HEK293T (cell line): ENCODE data around the gene LCP1.

Experiments
- ARNT ChIP-seq: fragments of 450-650 bp; IDR thresholded peaks from 2 replicates; pipeline ENCODE4 v1.6.1; 2017; ENCODE audit warnings: mild to moderate bottlenecking
- BHLHE40 ChIP-seq: fragments of 450-650 bp; IDR thresholded peaks from 2 replicates; pipeline ENCODE4 v1.6.1; 2016; ENCODE audit warnings: mild to moderate bottlenecking, moderate library complexity, borderline replicate concordance
- CTBP1 ChIP-seq: fragments of 450-650 bp; IDR thresholded peaks from 2 replicates; pipeline ENCODE4 v1.6.1; 2016; ENCODE audit warnings: borderline replicate concordance
- ELF4 ChIP-seq: fragments of 450-650 bp; IDR thresholded peaks from 2 replicates; pipeline ENCODE4 v1.6.1; 2017; ENCODE audit warnings: antibody characterized with exemption
- FOXA1 ChIP-seq: fragments of 450-650 bp; IDR thresholded peaks from 2 replicates; pipeline ENCODE4 v1.6.1; 2016; ENCODE audit warnings: mild to moderate bottlenecking
- FOXK2 ChIP-seq: fragments of 450-650 bp; IDR thresholded peaks from 2 replicates; pipeline ENCODE4 v1.6.1; 2016; ENCODE audit warnings: mild to moderate bottlenecking
- FOXM1 ChIP-seq: fragments of 450-650 bp; IDR thresholded peaks from 2 replicates; pipeline ENCODE4 v1.6.1; 2017; ENCODE audit warnings: mild to moderate bottlenecking, borderline replicate concordance
- NFRKB ChIP-seq: fragments of 450-650 bp; IDR thresholded peaks from 2 replicates; pipeline ENCODE4 v1.6.1; 2016; ENCODE audit warnings: mild to moderate bottlenecking, moderate library complexity
- SP1 ChIP-seq: fragments of 450-650 bp; IDR thresholded peaks from 2 replicates; pipeline ENCODE4 v1.6.1; 2017
- SUZ12 ChIP-seq: fragments of 450-650 bp; IDR thresholded peaks from 2 replicates; pipeline ENCODE4 v1.6.1; 2016; ENCODE audit warnings: mild to moderate bottlenecking
- TF ChIP-seq, protein P1 (sequence below): fragments of 450-650 bp; IDR thresholded peaks from 2 replicates; pipeline ENCODE4 v1.6.1; 2016

DNA sequence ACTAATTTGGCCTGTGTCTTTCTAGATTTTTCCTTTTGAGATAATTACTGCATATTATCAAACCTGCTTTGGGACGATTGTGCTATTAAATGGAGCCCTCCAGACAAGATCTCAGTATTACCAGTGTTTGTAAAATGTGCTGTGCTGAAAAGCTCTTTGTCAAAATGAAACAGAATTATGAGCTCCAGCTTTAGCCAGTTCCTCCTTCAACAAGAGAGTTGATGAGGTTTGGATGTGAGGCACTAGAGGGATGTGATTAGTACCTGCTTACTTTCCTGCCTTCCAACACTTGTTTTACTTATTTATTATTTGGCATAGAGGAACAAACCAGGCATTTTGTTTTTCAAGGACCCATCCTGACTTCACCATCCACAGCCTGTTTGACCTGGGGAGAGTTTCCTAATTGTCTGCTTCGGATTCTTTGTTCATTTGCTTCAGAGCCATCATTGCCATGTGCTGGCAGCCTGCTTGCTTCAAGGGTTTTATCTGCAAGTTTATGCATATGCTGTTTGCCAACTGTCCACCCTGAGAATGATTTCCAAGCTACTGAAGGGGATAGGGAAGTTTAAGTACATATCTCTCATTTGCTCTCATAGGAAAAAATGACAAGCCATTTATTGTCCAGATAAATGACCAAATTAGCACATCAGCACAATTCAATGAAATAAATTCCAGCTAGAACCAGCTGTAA, 44.2 kb downstream of the LCP1 start:
- TF ChIP-seq SP1 (no peak), FOXM1 (no peak), ELF4 (no peak), SUZ12 (no peak), ARNT (no peak), FOXK2 (no peak), CTBP1 (no peak), NFRKB (no peak), FOXA1 (no peak), BHLHE40 (no peak)
- TF ChIP-seq, protein P1, sequence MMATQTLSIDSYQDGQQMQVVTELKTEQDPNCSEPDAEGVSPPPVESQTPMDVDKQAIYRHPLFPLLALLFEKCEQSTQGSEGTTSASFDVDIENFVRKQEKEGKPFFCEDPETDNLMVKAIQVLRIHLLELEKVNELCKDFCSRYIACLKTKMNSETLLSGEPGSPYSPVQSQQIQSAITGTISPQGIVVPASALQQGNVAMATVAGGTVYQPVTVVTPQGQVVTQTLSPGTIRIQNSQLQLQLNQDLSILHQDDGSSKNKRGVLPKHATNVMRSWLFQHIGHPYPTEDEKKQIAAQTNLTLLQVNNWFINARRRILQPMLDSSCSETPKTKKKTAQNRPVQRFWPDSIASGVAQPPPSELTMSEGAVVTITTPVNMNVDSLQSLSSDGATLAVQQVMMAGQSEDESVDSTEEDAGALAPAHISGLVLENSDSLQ: no peak
